Measurements from ENCODE around the gene SH2D1A.
"Not testable (repeated sequence)": the region's sequence is repeated elsewhere in the genome, so short reads cannot be mapped to it uniquely, and the experiment has no call there.

DNA sequence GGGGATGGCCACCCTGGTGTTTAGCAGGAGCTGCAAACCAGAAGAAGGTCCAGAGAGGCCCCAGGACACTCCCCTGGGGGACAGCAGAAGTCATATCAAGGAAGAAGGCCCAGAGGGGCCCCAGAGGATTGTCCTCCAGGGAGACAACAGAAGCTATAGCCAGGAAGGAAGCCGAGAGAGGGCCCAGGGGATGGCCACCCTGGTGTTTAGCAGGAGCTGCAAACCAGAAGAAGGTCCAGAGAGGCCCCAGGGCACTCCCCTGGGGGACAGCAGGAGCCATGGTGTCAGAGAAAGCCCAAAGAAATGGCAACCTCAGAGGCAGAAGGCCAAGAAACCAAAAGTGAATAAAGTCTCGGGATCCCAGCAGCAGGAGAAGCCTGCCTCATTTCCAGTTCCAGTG, 11.8 kb upstream of the SH2D1A start:
- TF ChIP-seq PBX3 (IDR thresholded peaks at IDR 0.05; ENCODE audit: insufficient replicate concordance, low read depth, low read length); POLR2AphosphoS5 (IDR thresholded peaks at IDR 0.05; ENCODE audit: low read length); POLR2A (IDR thresholded peaks at IDR 0.05; ENCODE audit: low read depth, low read length); MTA3 (IDR thresholded peaks at IDR 0.05; ENCODE audit: borderline replicate concordance, low read length); TAF1 (IDR thresholded peaks at IDR 0.05; ENCODE audit: borderline replicate concordance, low read depth, low read length): not testable (repeated sequence)
- TF ChIP-seq, protein P1, sequence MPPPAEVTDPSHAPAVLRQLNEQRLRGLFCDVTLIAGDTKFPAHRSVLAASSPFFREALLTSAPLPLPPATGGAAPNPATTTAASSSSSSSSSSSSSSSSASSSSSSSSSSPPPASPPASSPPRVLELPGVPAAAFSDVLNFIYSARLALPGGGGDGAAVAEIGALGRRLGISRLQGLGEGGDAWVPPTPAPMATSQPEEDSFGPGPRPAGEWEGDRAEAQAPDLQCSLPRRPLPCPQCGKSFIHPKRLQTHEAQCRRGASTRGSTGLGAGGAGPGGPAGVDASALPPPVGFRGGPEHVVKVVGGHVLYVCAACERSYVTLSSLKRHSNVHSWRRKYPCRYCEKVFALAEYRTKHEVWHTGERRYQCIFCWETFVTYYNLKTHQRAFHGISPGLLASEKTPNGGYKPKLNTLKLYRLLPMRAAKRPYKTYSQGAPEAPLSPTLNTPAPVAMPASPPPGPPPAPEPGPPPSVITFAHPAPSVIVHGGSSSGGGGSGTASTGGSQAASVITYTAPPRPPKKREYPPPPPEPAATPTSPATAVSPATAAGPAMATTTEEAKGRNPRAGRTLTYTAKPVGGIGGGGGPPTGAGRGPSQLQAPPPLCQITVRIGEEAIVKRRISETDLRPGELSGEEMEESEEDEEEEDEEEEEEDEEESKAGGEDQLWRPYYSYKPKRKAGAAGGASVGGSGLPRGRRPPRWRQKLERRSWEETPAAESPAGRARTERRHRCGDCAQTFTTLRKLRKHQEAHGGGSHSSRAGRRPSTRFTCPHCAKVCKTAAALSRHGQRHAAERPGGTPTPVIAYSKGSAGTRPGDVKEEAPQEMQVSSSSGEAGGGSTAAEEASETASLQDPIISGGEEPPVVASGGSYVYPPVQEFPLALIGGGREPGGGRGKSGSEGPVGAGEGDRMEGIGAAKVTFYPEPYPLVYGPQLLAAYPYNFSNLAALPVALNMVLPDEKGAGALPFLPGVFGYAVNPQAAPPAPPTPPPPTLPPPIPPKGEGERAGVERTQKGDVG (CRISPR knock-in tag; IDR thresholded peaks at IDR 0.05), result not testable (repeated sequence)
- TF ChIP-seq, protein P2, sequence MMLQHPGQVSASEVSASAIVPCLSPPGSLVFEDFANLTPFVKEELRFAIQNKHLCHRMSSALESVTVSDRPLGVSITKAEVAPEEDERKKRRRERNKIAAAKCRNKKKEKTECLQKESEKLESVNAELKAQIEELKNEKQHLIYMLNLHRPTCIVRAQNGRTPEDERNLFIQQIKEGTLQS (IDR thresholded peaks at IDR 0.05; ENCODE audit: borderline replicate concordance, extremely low read depth, low read depth, low read length), result not testable (repeated sequence)
